ENCODE data around the gene PFN3. TPM values are rescaled to one million over a fixed set of nuclear protein-coding genes. Genes with fewer than 3 reads are reported as not detected.

Gene PFN3
- total and polyA plus RNA-seq, 2 of the 4 experiments (the other 2 are of a cell fraction), result not detected

DNA sequence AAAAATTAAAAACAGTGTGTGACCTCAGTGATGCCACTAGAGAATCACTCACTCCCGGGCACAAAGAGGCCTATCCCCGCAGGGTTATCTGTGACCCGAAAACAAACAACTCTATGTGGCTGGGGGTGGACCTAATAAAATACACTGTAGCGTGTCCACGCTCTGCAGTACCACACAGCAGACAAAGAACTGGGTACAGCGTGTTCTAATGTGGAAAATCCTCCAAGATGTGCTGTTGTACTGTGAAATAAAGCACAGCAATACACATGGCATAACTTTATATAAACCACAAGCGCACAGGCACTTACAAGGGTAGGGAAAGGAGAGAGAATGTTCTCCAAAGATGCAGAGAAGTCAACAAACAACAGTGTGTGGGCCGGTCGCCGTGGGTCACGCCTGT lies 24.4 kb downstream of the PFN3 start:
- Histone ChIP-seq H4K91ac (ENCODE audit: insufficient read depth, low read depth, low read length) (no peak overlapping the region), H3K23ac (ENCODE audit: low read depth, low read length) (no peak overlapping the region), H2AK5ac (ENCODE audit: low read depth, low read length) (no peak overlapping the region), H3K14ac (replicated peaks; ENCODE audit: low read depth, low read length) (no peak overlapping the region), H3K4me1 (ENCODE audit: control insufficient read depth, insufficient read depth, low read length) (peaks cover 7% of the 10 kb centered on the region; the same call in 1 of the 2 replicates), H4K20me1 (ENCODE audit: insufficient read depth, low read length) (no peaks in the 10 kb centered on the region; the same call in 1 of the 2 replicates), H3K79me1 (ENCODE audit: low read depth in 1 of 2, low read length in 2 of 2) (no peaks in the 10 kb centered on the region), H3K36me3 (ENCODE audit: control insufficient read depth, insufficient read depth, low read length) (no peaks in the 10 kb centered on the region), H3K4me3 (ENCODE audit: insufficient read depth, low read depth, low read length) (no peak overlapping the region), H2BK120ac (ENCODE audit: low read depth, low read length) (no peak overlapping the region), H3K56ac (ENCODE audit: extremely low read depth, insufficient read depth, low read length) (no peak overlapping the region), H4K8ac (ENCODE audit: low read depth in 2 of 2, low read length in 2 of 2) (no peak overlapping the region), H2AFZ (replicated peaks; ENCODE audit: low read length, poor library complexity) (no peak overlapping the region), H2AK9ac (replicated peaks; ENCODE audit: low read depth, low read length, poor library complexity) (no peak overlapping the region), H2BK20ac (ENCODE audit: low read depth, low read length) (no peak overlapping the region), H3K4ac (ENCODE audit: low read depth, low read length) (no peak overlapping the region), H2BK5ac (ENCODE audit: low read depth, low read length, poor library complexity, severe bottlenecking) (no peak overlapping the region), H3K18ac (ENCODE audit: low read depth, low read length) (no peak overlapping the region), H3K9ac (ENCODE audit: low read depth, low read length) (no peak overlapping the region), H3K9me1 (ENCODE audit: insufficient read depth, low read length) (peaks cover 6% of the 10 kb centered on the region; the same call in 1 of the 2 replicates), H3K4me2 (ENCODE audit: low read depth, low read length) (no peak overlapping the region), H3K27ac (ENCODE audit: insufficient read depth, low read length) (no peak overlapping the region), H2BK15ac (ENCODE audit: low read depth, low read length) (no peak overlapping the region), H4K5ac (ENCODE audit: low read depth, low read length) (no peak overlapping the region), H3K27me3 (ENCODE audit: control insufficient read depth, insufficient read depth, low read length) (peaks cover 7% of the 10 kb centered on the region; the same call in 1 of the 2 replicates), H3K9me3 (ENCODE audit: control insufficient read depth, insufficient read depth, low read length) (no peaks in the 10 kb centered on the region)
- ATAC-seq (ENCODE audit: low read depth) (no peak), DNase-seq (no peak)
- in situ Hi-C loops (cut with MboI; ENCODE audit: low sequenced_read_pairs) (no loop called here), dilution Hi-C loops (cut with HindIII; ENCODE audit: low sequenced_read_pairs, unreplicated experiment) (no loop called here), intact Hi-C loops (cut with micrococcal nuclease) (no loop called here)
- ChIA-PET CTCF (no interaction called here), POLR2A (ENCODE audit: unreplicated experiment) (no interaction called here)
- BruUV-seq (replicated peaks), result no TSS peak
- WGBS, 2 experiments (ENCODE audit: extremely low coverage in 2 of 2, insufficient read length in 1 of 2), result 80% methylated on average over 2 of the region's 11 CpGs; no CpG with 5 or more reads in 1 of the 2 experiments
- no peak for TF ChIP-seq SMC3 (IDR thresholded peaks at IDR 0.05; ENCODE audit: low read depth, low read length)
- TF ChIP-seq, protein P1, sequence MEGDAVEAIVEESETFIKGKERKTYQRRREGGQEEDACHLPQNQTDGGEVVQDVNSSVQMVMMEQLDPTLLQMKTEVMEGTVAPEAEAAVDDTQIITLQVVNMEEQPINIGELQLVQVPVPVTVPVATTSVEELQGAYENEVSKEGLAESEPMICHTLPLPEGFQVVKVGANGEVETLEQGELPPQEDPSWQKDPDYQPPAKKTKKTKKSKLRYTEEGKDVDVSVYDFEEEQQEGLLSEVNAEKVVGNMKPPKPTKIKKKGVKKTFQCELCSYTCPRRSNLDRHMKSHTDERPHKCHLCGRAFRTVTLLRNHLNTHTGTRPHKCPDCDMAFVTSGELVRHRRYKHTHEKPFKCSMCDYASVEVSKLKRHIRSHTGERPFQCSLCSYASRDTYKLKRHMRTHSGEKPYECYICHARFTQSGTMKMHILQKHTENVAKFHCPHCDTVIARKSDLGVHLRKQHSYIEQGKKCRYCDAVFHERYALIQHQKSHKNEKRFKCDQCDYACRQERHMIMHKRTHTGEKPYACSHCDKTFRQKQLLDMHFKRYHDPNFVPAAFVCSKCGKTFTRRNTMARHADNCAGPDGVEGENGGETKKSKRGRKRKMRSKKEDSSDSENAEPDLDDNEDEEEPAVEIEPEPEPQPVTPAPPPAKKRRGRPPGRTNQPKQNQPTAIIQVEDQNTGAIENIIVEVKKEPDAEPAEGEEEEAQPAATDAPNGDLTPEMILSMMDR (conservative IDR thresholded peaks at IDR 0.05; ENCODE audit: low read depth, low read length), result no peak
- TF ChIP-seq FOS (IDR thresholded peaks at IDR 0.05; ENCODE audit: low read depth, low read length), result no peak
- no peak for TF ChIP-seq RAD21 (IDR thresholded peaks at IDR 0.05; ENCODE audit: low read length)
- TF ChIP-seq CEBPB (IDR thresholded peaks at IDR 0.05; ENCODE audit: low read depth, low read length), result no peak
- no peak for TF ChIP-seq MXI1 (IDR thresholded peaks at IDR 0.05; ENCODE audit: borderline replicate concordance, low read depth, low read length)
- TF ChIP-seq BHLHE40 (IDR thresholded peaks at IDR 0.05; ENCODE audit: low read depth, low read length), result no peak
- no peak for TF ChIP-seq MAZ (IDR thresholded peaks at IDR 0.05; ENCODE audit: borderline replicate concordance, low read depth, low read length)
- TF ChIP-seq, protein P2, sequence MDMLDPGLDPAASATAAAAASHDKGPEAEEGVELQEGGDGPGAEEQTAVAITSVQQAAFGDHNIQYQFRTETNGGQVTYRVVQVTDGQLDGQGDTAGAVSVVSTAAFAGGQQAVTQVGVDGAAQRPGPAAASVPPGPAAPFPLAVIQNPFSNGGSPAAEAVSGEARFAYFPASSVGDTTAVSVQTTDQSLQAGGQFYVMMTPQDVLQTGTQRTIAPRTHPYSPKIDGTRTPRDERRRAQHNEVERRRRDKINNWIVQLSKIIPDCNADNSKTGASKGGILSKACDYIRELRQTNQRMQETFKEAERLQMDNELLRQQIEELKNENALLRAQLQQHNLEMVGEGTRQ (IDR thresholded peaks at IDR 0.05; ENCODE audit: low read depth, low read length), result no peak
- no peak for TF ChIP-seq RFX5 (IDR thresholded peaks at IDR 0.05; ENCODE audit: low read depth, low read length)
- TF ChIP-seq MAFK (IDR thresholded peaks at IDR 0.05; ENCODE audit: low read depth, low read length), result no peak
- no peak for TF ChIP-seq POLR2A (IDR thresholded peaks at IDR 0.05; ENCODE audit: low read depth, low read length)
- TF ChIP-seq RCOR1 (IDR thresholded peaks at IDR 0.05; ENCODE audit: insufficient replicate concordance, low read length), result no peak
- TF ChIP-seq CHD1 (IDR thresholded peaks at IDR 0.05; ENCODE audit: low read depth, low read length), result no peak
- no peak for TF ChIP-seq NFE2L2 (IDR thresholded peaks at IDR 0.05; ENCODE audit: low read depth, low read length)
- TF ChIP-seq, protein P3, sequence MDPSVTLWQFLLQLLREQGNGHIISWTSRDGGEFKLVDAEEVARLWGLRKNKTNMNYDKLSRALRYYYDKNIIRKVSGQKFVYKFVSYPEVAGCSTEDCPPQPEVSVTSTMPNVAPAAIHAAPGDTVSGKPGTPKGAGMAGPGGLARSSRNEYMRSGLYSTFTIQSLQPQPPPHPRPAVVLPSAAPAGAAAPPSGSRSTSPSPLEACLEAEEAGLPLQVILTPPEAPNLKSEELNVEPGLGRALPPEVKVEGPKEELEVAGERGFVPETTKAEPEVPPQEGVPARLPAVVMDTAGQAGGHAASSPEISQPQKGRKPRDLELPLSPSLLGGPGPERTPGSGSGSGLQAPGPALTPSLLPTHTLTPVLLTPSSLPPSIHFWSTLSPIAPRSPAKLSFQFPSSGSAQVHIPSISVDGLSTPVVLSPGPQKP (IDR thresholded peaks at IDR 0.05; ENCODE audit: borderline replicate concordance, low read depth, low read length), result no peak

Data from IMR-90 (cell line).